IMR-90 (cell line): ENCODE results near the gene PGA5. TPM values are rescaled to one million over a fixed set of nuclear protein-coding genes. Genes with fewer than 3 reads are reported as not detected.
A peak's percentile ranks its signal among the peaks of the same experiment; 100 is the strongest.
"Not testable (repeated sequence)": the region's sequence is repeated elsewhere in the genome, so short reads cannot be mapped to it uniquely, and the experiment has no call there.

Experiments used
- ATAC-seq: fragments of 200-7000 bp; cut with Tn5 transposase; 2 replicates; pipeline ENCODE4 v1.9.1; 2020; ENCODE audit warnings: low read depth, mild to moderate bottlenecking, moderate library complexity
- BruUV-seq: library from RNA; stranded (reverse); fragments of 400-500 nt; replicated peaks from 2 replicates; lab custom pipeline; 2021; lab: Mats Ljungman, UMichigan
- CTCF ChIA-PET: fragments of 300-600 bp; formaldehyde crosslinking; extraction: SDS; loops from one replicate; lab custom pipeline; 2021; ENCODE audit warnings: antibody characterized with exemption; lab: Yijun Ruan, JAX
- POLR2A ChIA-PET: fragments of 300-600 bp; sonication (Branson Sonifier 250); formaldehyde crosslinking; loops from one replicate; lab custom pipeline; 2022; ENCODE audit warnings: antibody characterized with exemption; ENCODE audit not compliant: unreplicated experiment; lab: Charles Lee
- DNase-seq: peaks from one replicate; pipeline ENCODE4 v3.0.0; 2013
- H2AFZ ChIP-seq: replicated peaks from 2 replicates; pipeline ENCODE3; 2013; ENCODE audit warnings: low read length, mild to moderate bottlenecking; ENCODE audit not compliant: poor library complexity
- H2AK5ac ChIP-seq: 2 replicates; pipeline ENCODE4 v1.6.1; 2013; ENCODE audit warnings: low read depth, low read length, inconsistent platforms
- H2AK9ac ChIP-seq: replicated peaks from 2 replicates; pipeline ENCODE3; 2013; ENCODE audit warnings: mild to moderate bottlenecking, low read depth, low read length, moderate library complexity; ENCODE audit not compliant: poor library complexity
- H2BK120ac ChIP-seq: 2 replicates; pipeline ENCODE4 v1.6.1; 2013; ENCODE audit warnings: low read depth, low read length, inconsistent platforms
- H2BK15ac ChIP-seq: 3 replicates; pipeline ENCODE4 v1.6.1; 2013; ENCODE audit warnings: low read depth, low read length, inconsistent platforms
- H2BK20ac ChIP-seq: 2 replicates; pipeline ENCODE4 v1.6.1; 2013; ENCODE audit warnings: low read depth, mild to moderate bottlenecking, inconsistent platforms, low read length, moderate library complexity
- H2BK5ac ChIP-seq: 2 replicates; pipeline ENCODE4 v1.6.1; 2013; ENCODE audit warnings: mild to moderate bottlenecking, low read depth, low read length, inconsistent platforms; ENCODE audit not compliant: poor library complexity, severe bottlenecking
- H3K14ac ChIP-seq: replicated peaks from 2 replicates; pipeline ENCODE4 v1.6.1; 2013; ENCODE audit warnings: low read depth, low read length, inconsistent platforms
- H3K18ac ChIP-seq: 2 replicates; pipeline ENCODE4 v1.6.1; 2013; ENCODE audit warnings: low read depth, low read length, control low read depth
- H3K23ac ChIP-seq: 2 replicates; pipeline ENCODE4 v1.6.1; 2013; ENCODE audit warnings: low read depth, low read length, inconsistent platforms
- H3K27ac ChIP-seq: 2 replicates; pipeline ENCODE4 v1.5.1; 2013; ENCODE audit warnings: mild to moderate bottlenecking, control low read depth, low read length; ENCODE audit not compliant: insufficient read depth
- H3K27me3 ChIP-seq: 2 replicates; pipeline ENCODE4 v1.6.1; 2013; ENCODE audit warnings: low read length; ENCODE audit not compliant: control insufficient read depth, insufficient read depth
- H3K36me3 ChIP-seq: 2 replicates; pipeline ENCODE4 v1.6.1; 2013; ENCODE audit warnings: low read length, mixed read lengths; ENCODE audit not compliant: control insufficient read depth, insufficient read depth
- H3K4ac ChIP-seq: 2 replicates; pipeline ENCODE4 v1.6.1; 2013; ENCODE audit warnings: low read depth, low read length, inconsistent platforms
- H3K4me1 ChIP-seq: 2 replicates; pipeline ENCODE4 v1.6.1; 2013; ENCODE audit warnings: low read length, mixed read lengths; ENCODE audit not compliant: control insufficient read depth, insufficient read depth
- H3K4me2 ChIP-seq: 2 replicates; pipeline ENCODE4 v1.6.1; 2013; ENCODE audit warnings: low read depth, mild to moderate bottlenecking, control low read depth, low read length, moderate library complexity
- H3K4me3 ChIP-seq: 2 replicates; pipeline ENCODE4 v1.5.1; 2013; ENCODE audit warnings: low read depth, mild to moderate bottlenecking, control low read depth, low read length, moderate library complexity; ENCODE audit not compliant: insufficient read depth
- H3K56ac ChIP-seq: 2 replicates; pipeline ENCODE4 v1.6.1; 2013; ENCODE audit warnings: low read length, inconsistent platforms; ENCODE audit not compliant: insufficient read depth; ENCODE audit errors: extremely low read depth
- H3K79me1 ChIP-seq, 2 experiments: 2 replicates each; pipeline ENCODE4 v1.6.1; 2013; ENCODE audit warnings: low read length in 2 of 2, inconsistent platforms in 1 of 2, low read depth in 1 of 2
- H3K9ac ChIP-seq: 2 replicates; pipeline ENCODE4 v1.6.1; 2013; ENCODE audit warnings: low read depth, low read length, control low read depth
- H3K9me1 ChIP-seq: 2 replicates; pipeline ENCODE4 v1.6.1; 2013; ENCODE audit warnings: low read length, inconsistent platforms; ENCODE audit not compliant: insufficient read depth
- H3K9me3 ChIP-seq: 2 replicates; pipeline ENCODE4 v1.6.1; 2013; ENCODE audit warnings: low read length; ENCODE audit not compliant: control insufficient read depth, insufficient read depth
- H4K20me1 ChIP-seq: 2 replicates; pipeline ENCODE4 v1.6.1; 2013; ENCODE audit warnings: low read length, inconsistent platforms; ENCODE audit not compliant: insufficient read depth
- H4K5ac ChIP-seq: 2 replicates; pipeline ENCODE4 v1.6.1; 2013; ENCODE audit warnings: mild to moderate bottlenecking, low read depth, low read length, control low read depth
- H4K8ac ChIP-seq, 2 experiments: 2 replicates each; pipeline ENCODE4 v1.6.1; 2013; ENCODE audit warnings: low read depth in 2 of 2, low read length in 2 of 2, control low read depth in 1 of 2, inconsistent platforms in 1 of 2
- H4K91ac ChIP-seq: 2 replicates; pipeline ENCODE4 v1.6.1; 2013; ENCODE audit warnings: low read depth, low read length, inconsistent platforms; ENCODE audit not compliant: insufficient read depth
- WGBS, 2 experiments: methylation state at CpG; one replicate each; pipeline versions ENCODE4 v1.1.5 to v1.1.7; 2013; ENCODE audit warnings: missing lambda C conversion rate in 2 of 2; ENCODE audit not compliant: insufficient read length in 1 of 2; ENCODE audit errors: extremely low coverage in 2 of 2; 5-methylcytosine and 5-hydroxymethylcytosine counted together
- dilution Hi-C: fragments of 300-500 bp; cut with HindIII; formaldehyde crosslinking; loops from one replicate; pipeline ENCODE4 v1.14.3; 2018; ENCODE audit warnings: low sequenced_read_pairs; ENCODE audit not compliant: unreplicated experiment
- in situ Hi-C: fragments of 300-500 bp; cut with MboI; formaldehyde crosslinking; loops from 3 replicates; pipeline ENCODE4 v1.14.3; 2019; ENCODE audit warnings: low sequenced_read_pairs, inconsistent platforms, mixed read lengths
- intact Hi-C: fragments of 100-400 bp; cut with micrococcal nuclease; formaldehyde crosslinking; loops from 2 replicates; pipeline ENCODE4 v1.10.0; 2022
- polyA plus RNA-seq, 3 experiments: library from polyadenylated mRNA; depleted of rRNA; stranded (reverse); fragments of >200 nt; gene quantifications; 2 replicates each; pipeline ENCODE4 v1.2.3, GENCODE V29; 2012; ENCODE audit warnings: low replicate concordance in 1 of 3
- total RNA-seq: library from RNA; depleted of rRNA; stranded (reverse); fragments of >200 nt; gene quantifications from 2 replicates; pipeline ENCODE4 v1.2.3, GENCODE V29; 2012

The PGA5 gene
- total and polyA plus RNA-seq, 2 of the 4 experiments (the other 2 are of a cell fraction), result not detected

DNA sequence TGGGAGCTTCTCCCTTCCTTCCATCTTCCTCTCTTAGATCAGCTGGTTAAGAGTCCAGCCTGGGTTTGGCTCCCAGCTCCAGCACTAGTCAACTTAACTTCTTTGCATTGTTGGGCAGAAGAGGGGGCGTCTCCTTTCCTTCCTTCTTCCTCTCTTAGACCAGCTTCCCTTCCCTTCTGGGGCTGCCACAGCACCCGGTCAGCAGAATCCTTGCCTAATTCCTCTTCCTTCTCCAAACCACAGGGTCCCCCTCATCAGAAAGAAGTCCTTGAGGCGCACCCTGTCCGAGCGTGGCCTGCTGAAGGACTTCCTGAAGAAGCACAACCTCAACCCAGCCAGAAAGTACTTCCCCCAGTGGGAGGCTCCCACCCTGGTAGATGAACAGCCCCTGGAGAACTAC is 551 bp downstream of the PGA5 start:
- H3K79me1 ChIP-seq, dilution Hi-C loops, H2BK15ac ChIP-seq, in situ Hi-C loops, ATAC-seq, H3K4me2 ChIP-seq, H4K20me1 ChIP-seq, H2BK20ac ChIP-seq, H3K18ac ChIP-seq, H3K9me1 ChIP-seq, BruUV-seq, POLR2A ChIA-PET, H3K27ac ChIP-seq, H2AFZ ChIP-seq, H2AK9ac ChIP-seq, H2AK5ac ChIP-seq, H3K9ac ChIP-seq, H2BK5ac ChIP-seq, H3K23ac ChIP-seq, H4K8ac ChIP-seq, H3K4me1 ChIP-seq, H3K4ac ChIP-seq, H4K91ac ChIP-seq, H3K9me3 ChIP-seq, H4K5ac ChIP-seq, H3K56ac ChIP-seq, DNase-seq, H2BK120ac ChIP-seq, H3K27me3 ChIP-seq, H3K4me3 ChIP-seq, intact Hi-C loops, CTCF ChIA-PET, H3K14ac ChIP-seq, H3K36me3 ChIP-seq: not testable (repeated sequence)
- no CpG with 5 or more reads among the region's 5 CpGs for WGBS, 2 experiments

DNA sequence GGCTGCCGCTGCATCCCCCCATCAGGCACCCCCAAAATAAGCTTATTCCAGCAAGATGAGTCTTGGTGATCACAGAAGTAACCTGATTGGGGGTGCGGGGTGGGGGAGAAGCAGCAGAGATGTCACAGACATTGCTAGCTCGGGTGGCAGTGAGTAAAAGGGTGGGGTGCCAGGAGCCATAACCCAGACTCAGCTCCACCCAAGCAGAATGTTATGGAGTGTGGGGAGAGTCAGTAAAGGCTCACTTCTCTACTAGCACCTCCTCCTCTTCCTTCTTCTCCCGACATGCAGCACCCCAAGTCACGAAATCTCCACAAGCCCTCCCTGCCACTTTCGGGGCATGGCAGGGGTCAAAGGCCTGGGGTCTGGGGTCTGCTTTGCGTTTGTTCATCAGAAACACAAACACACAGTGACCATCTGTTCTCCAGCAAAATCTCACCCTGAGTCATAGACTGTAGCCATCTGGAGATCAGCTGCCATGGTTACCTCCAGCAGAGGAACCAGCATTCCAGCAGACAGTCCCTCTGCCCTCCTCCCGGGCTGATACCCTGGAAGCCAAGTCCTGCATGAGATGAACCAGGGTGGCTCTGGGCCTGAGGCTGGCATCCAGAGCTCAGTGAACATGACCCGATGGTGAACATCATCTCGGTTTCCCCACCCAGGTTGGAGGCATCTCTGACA is 4.4 kb downstream of the PGA5 start:
- H3K9ac ChIP-seq, H3K14ac ChIP-seq, H3K9me3 ChIP-seq, H4K5ac ChIP-seq, H3K36me3 ChIP-seq, H3K9me1 ChIP-seq, H3K4ac ChIP-seq, in situ Hi-C loops, H3K27ac ChIP-seq, H2BK120ac ChIP-seq, H2AK9ac ChIP-seq, H2BK5ac ChIP-seq, H3K56ac ChIP-seq, BruUV-seq, H2BK20ac ChIP-seq, H3K4me2 ChIP-seq, DNase-seq, H3K4me3 ChIP-seq, H3K4me1 ChIP-seq, H2AK5ac ChIP-seq, POLR2A ChIA-PET, H4K91ac ChIP-seq, H4K8ac ChIP-seq, H3K18ac ChIP-seq, H2BK15ac ChIP-seq, CTCF ChIA-PET, H3K27me3 ChIP-seq, H3K23ac ChIP-seq, H2AFZ ChIP-seq, H4K20me1 ChIP-seq, intact Hi-C loops, H3K79me1 ChIP-seq, dilution Hi-C loops: not testable (repeated sequence)
- no CpG with 5 or more reads among the region's 10 CpGs for WGBS, 2 experiments
- ATAC-seq, result peak; percentile 90
